Tibial artery (tissue), 4 donors: Measurements from ENCODE around the gene CCNY.

ENCODE experiments used
- DNase-seq, 2 donors: peaks; one replicate each; pipeline ENCODE4 v3.0.0-alpha.2; 2019
- H3K27ac ChIP-seq, 2 donors: fragments of 200-600 bp; sonication (generic) in 1 of 2; 1 replicate in 1 of 2; 2 replicates in 1 of 2; pipeline ENCODE4 v1.5.1; 2018 to 2019; ENCODE audit warnings: mild to moderate bottlenecking in 1 of 2
- H3K27me3 ChIP-seq, 2 donors: fragments of 200-600 bp; sonication (generic) in 1 of 2; one replicate each; pipeline versions ENCODE4 v1.5.1 to v1.6.0; 2016 to 2019
- H3K36me3 ChIP-seq, 3 donors: fragments of 200-600 bp; sonication (generic) in 2 of 3; one replicate each; pipeline ENCODE4 v1.5.1; 2016 to 2019; ENCODE audit warnings: mild to moderate bottlenecking in 2 of 3
- H3K4me1 ChIP-seq, 4 donors: fragments of 200-600 bp; sonication (generic) in 2 of 4; 1 replicate in 3 of 4; 2 replicates in 1 of 4; pipeline ENCODE4 v1.5.1; 2016 to 2019
- H3K4me3 ChIP-seq, 2 donors: fragments of 200-600 bp; sonication (generic) in 1 of 2; 1 replicate in 1 of 2; 2 replicates in 1 of 2; pipeline ENCODE4 v1.5.1; 2018 to 2019; ENCODE audit warnings: mild to moderate bottlenecking in 2 of 2
- H3K9me3 ChIP-seq, 3 donors: fragments of 200-600 bp; sonication (generic) in 1 of 3; one replicate each; pipeline ENCODE4 v1.5.1; 2016 to 2019
- intact Hi-C: fragments of 100-400 bp; cut with DNase I; formaldehyde crosslinking; loops from one replicate; pipeline ENCODE4 v1.15.0; 2023; ENCODE audit warnings: low total_unique reads
- TF ChIP-seq, protein P1 (sequence below), 2 experiments: fragments of 200-600 bp in 1 of 2; fragments of 450-650 bp in 1 of 2; IDR thresholded peaks; one replicate each; pipeline ENCODE4 v1.5.1; 2017 to 2019; ENCODE audit warnings: antibody characterized with exemption in 2 of 2, mild to moderate bottlenecking in 1 of 2, moderate library complexity in 1 of 2

Gene CCNY

DNA sequence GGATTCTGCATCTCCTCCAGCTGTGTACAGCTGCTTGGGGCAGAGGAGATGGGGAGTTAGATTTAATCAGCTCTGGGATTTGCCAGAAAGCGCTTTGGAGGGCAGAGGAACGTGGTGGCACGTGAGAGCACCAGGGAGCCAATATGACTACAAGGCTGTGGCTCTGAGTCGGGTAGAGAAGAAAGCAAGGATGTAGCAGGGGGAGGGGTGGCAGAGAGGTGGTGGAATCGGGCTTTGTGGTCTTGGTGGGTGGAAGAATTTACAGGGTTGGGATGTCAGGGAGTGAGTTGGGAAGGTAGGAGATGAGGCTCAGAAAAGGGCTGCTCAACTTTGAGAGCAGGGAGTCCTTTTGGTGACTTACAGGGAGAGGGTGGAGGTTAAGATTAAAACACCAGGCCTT lies 113.6 kb downstream of the CCNY start:
- H3K27me3 ChIP-seq = no peaks in the 10 kb centered on the region
- no peak overlapping the region for H3K4me3 ChIP-seq
- no peak for DNase-seq
- no peaks in the 10 kb centered on the region for H3K36me3 ChIP-seq
- peak overlapping the region; percentile 63 to 64 for H3K27ac ChIP-seq
- intact Hi-C loops = no loop called here
- TF ChIP-seq, protein P1, sequence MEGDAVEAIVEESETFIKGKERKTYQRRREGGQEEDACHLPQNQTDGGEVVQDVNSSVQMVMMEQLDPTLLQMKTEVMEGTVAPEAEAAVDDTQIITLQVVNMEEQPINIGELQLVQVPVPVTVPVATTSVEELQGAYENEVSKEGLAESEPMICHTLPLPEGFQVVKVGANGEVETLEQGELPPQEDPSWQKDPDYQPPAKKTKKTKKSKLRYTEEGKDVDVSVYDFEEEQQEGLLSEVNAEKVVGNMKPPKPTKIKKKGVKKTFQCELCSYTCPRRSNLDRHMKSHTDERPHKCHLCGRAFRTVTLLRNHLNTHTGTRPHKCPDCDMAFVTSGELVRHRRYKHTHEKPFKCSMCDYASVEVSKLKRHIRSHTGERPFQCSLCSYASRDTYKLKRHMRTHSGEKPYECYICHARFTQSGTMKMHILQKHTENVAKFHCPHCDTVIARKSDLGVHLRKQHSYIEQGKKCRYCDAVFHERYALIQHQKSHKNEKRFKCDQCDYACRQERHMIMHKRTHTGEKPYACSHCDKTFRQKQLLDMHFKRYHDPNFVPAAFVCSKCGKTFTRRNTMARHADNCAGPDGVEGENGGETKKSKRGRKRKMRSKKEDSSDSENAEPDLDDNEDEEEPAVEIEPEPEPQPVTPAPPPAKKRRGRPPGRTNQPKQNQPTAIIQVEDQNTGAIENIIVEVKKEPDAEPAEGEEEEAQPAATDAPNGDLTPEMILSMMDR (IDR thresholded peaks at IDR 0.05) = no peak
- peaks cover 0 to 85% (median 75%) of the 10 kb centered on the region in 4 donors for H3K4me1 ChIP-seq
- peaks cover 0 to under 1% (median 0%) of the 10 kb centered on the region in 3 donors for H3K9me3 ChIP-seq

DNA sequence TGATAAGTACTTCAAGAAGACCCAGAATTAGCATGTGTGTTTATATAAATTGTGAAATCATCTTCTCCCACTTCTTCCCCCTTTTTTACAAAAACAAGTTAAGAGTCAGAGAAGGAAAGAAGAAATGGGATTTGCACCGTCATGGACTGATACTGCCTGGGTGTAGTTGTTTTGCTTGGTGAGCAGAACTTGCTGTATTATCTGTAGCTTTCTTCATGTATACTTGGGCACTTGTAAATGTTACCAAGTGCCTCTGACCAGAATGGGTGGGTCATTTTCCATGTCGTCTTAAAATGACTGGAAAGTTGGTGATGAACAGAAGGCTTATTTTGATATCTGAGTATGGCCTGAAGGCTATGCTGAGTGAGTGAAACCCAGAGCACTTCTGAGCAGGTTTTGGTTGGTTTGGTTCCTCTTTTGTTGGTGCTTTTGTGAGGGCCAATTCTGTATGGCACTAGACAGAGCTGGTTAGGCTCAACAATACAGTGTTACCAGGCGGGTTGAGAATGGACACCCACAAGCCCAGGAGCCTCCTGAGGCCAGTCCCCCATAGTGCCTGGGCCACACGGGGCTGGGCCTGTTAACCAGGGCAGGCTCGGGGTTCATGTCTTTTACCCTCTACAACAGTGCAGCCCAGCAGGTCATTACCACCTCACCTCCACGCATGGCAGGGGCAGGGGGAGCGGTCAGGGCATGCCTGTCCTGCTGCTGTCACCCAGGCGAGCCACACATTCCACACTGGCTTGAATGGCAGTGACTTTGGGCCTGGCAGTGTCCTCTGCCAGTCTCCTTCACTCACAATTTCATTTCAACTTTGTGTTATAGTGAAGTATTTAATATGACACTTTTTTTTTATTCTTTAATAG lies 115.1 kb downstream of the CCNY start:
- no peak for DNase-seq

DNA sequence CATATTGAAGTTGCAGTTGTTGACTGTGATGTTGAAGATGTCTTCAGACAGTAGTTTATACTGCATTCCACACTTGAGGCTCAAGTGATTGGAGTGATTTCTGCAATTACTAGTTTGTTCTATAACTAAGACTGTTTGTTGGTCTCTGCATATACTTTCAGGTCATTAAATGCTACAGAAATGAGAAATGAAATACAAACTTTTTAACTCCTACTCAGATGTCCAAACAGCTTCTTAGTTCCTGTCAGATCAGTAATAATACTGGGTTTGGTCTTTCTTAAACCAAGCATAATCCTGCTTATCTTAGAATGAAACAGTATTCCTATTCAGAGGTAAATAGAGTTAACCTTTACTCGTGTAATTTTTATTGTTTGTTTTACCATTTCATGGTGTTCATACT lies 115.9 kb downstream of the CCNY start:
- H3K27ac ChIP-seq = peak overlapping the region; percentile 63 to 64
- no peaks in the 10 kb centered on the region for H3K9me3 ChIP-seq
- intact Hi-C loops = no loop called here
- TF ChIP-seq, protein P1 (IDR thresholded peaks at IDR 0.05) = no peak
- no peak overlapping the region for H3K4me3 ChIP-seq
- peaks cover 0 to 89% (median 71%) of the 10 kb centered on the region in 4 donors for H3K4me1 ChIP-seq
- H3K36me3 ChIP-seq = no peaks in the 10 kb centered on the region
- H3K27me3 ChIP-seq = no peaks in the 10 kb centered on the region
- DNase-seq = no peak

More for the DNA sequence above, 115.1 kb downstream of the CCNY start:
- intact Hi-C loops = no loop called here
- Histone ChIP-seq H3K4me1 (peaks cover 0 to 94% (median 78%) of the 10 kb centered on the region in 4 donors), H3K36me3 (no peaks in the 10 kb centered on the region), H3K4me3 (no peak overlapping the region), H3K27ac (peak overlapping the region; percentile 63 to 64), H3K9me3 (no peaks in the 10 kb centered on the region), H3K27me3 (no peaks in the 10 kb centered on the region)
- TF ChIP-seq, protein P1 (IDR thresholded peaks at IDR 0.05) = no peak

DNA sequence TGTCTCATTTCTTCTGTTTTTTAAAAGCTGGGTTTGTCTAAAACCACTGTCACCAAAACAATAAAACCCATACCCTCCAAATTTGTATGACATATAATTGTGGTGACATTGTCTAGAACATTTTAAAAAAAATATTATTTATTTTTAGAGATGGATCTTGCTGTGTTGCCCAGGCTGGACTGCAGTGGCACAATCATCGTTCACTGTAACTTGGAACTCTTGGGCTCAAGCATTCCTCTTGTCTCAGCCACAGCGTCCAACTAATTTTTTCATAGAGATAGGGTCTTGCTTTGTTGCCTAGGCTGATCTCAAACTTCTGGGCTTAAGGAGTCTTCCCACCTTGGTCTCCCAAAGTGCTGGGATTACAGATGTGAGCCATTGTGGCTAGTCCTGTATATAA lies 116.5 kb downstream of the CCNY start:
- no peak for DNase-seq
- no peaks in the 10 kb centered on the region for H3K27me3 ChIP-seq
- TF ChIP-seq, protein P1 (IDR thresholded peaks at IDR 0.05) = no peak
- intact Hi-C loops = no loop called here
- no peak overlapping the region for H3K4me3 ChIP-seq
- peaks cover 0 to 82% (median 64%) of the 10 kb centered on the region in 4 donors for H3K4me1 ChIP-seq
- no peaks in the 10 kb centered on the region for H3K9me3 ChIP-seq
- no peaks in the 10 kb centered on the region for H3K36me3 ChIP-seq
- peak overlapping the region; percentile 23 to 63 for H3K27ac ChIP-seq

- intact Hi-C loops = no loop called here
- Histone ChIP-seq H3K36me3 (no peaks in the 10 kb centered on the region), H3K4me1 (peaks cover 0 to 79% (median 54%) of the 10 kb centered on the region in 4 donors), H3K4me3 (peak overlapping the region in 1 of 2 donors; percentile 23), H3K27me3 (no peaks in the 10 kb centered on the region), H3K9me3 (no peaks in the 10 kb centered on the region), H3K27ac (peak overlapping the region; percentile 15 to 24)
- TF ChIP-seq, protein P1 (IDR thresholded peaks at IDR 0.05) = no peak
- DNase-seq = peak in 1 of 2 donors; percentile 41
Measured at GRCh38 chr10:35453855-35454532, 117.7 kb downstream of the CCNY start.
